Activated T-cell treated with anti-CD3 and anti-CD28 coated beads for 1 hour (primary cell): ENCODE data around the gene ZBTB22.
"Not testable (repeated sequence)": the region's sequence is repeated elsewhere in the genome, so short reads cannot be mapped to it uniquely, and the experiment has no call there.

Experiments used
- DNase-seq: peaks from one replicate; pipeline ENCODE4 v3.0.0-alpha.2; 2020; ENCODE audit warnings: low read depth

ZBTB22 gene

DNA sequence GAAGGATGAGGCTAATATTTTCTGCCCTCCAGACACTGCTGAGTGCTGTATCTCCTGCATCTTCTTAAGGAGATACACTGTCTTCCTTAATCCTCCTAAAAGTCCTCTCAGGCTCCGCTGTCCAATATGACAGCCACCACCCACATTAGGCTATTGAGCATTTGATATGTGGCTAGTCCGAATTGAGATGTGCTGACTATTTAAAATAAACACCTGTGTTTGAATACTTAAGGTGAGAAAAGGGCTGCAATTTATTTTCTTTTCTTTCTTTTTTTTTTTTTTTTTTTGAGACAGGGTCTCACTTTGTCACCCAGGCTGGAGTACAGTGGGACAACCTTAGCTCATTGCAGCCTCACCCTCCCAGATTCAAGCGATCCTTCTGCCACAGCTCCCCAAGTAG is 15.7 kb downstream of the ZBTB22 start:
- DNase-seq, result no peak

DNA sequence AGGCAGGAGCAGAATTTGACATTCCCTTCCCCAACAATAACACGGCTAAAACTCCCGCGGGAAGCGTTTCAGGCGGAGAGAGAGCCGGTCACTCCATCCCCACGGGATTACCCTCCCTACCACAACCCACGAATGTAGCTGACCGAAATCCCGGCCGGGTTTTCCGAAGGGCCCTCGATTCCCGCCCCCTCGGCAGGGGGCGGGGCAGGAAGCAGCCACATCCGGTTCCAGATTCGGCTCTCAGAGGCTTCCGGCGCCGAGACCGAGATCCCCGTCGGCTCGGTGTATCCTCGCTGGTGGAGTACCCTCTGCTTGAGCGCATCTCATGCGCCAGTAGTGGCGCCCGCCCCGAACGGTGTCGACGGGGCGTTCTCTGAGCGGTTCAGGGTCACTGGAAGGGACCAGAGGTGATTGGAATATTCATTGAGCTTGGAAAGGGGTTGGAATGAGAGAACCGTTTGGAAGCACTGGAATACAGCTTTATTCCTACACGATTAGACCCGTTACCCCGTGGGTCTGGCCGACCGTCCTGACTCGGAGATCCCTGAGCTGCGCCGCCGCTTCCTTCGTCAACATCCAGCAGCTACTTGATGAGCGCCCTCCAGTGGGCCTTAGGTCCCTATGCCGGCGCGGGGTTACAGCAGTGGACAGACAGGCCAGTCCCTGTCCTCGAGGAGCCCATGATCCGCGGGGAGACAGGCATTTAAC is 18.2 kb downstream of the ZBTB22 start:
- DNase-seq, result peak; percentile 94

GRCh38 chr6:33298773-33299236 is 18.7 kb downstream of the ZBTB22 start, which contains the start of gene RGL2:
TSS of gene RGL2 (minus strand) at chr6:33298942. CDS start at chr6:33298610, 332 bp downstream.
- peak; percentile 53 for DNase-seq

- DNase-seq, result peak; percentile 28
Measured at GRCh38 chr6:33297956-33298772, 19.4 kb downstream of the ZBTB22 start.

- no peak for DNase-seq
Measured at GRCh38 chr6:33297406-33297955, 20.1 kb downstream of the ZBTB22 start.

DNA sequence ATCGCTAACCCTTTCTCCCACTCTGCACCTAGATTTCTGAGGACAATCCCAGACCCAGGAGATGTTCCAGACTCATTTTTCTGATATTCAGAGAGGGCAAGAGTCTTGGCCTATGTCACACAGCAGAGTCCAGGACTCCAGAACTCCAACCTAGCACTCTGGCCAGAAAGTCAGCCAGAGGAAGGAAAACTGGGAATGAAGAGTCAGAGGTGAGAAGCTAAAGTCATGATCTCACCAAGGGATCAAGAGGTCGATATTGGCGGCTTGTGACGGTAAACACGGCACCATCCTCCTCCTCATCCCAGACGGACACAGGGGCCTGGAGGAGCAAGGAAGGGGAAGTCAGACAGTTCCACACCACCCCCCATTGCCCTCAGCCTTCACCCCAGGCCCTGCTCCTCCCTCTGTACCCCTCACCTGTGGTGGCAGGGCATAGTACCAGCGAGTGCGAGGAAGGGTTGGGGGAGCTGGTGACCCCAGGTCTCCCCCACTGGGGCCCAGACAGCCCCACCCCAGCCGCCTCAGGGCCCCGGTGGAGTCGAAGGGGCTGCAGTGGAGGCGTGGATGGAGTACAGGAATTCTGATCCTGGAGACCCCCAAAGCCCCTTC is 20.6 kb downstream of the ZBTB22 start:
- DNase-seq, result no peak

DNA sequence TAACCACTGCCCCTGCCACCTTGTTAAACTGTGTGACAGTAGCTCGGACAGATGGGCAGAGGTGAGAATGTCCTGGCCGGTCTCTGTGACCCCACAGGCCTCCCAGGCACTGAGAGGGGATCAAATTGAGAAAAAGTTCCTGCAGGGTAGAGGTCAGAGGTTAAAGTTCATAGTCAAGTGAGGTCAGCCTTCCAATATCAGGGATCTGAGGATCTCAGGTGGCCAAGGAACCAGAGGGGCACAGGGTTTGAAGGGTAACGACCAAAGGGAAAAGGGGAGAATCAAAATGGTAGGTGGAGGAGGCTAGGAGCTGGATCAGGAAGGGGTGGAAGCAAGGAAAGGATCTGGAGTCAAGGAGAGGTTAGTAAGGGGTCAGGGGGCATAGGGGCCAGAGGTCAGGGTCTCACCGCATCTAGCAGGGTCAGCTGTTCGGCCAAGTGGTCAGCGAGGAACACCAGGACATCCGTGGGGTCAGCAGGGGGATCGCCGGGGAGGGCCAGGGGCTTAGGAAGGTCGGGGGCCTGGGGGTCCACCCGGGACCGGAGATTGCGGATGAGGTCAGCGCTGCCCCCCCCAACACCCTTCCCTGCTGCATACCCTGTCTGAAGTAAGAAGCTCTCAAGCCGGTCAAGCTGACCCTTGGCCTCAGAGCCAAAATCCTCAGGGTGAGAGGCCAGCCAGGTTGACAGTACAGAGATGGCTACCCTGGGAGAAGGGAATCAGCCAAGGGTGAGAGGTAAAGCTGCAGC is 21.7 kb downstream of the ZBTB22 start:
- no peak for DNase-seq

DNA sequence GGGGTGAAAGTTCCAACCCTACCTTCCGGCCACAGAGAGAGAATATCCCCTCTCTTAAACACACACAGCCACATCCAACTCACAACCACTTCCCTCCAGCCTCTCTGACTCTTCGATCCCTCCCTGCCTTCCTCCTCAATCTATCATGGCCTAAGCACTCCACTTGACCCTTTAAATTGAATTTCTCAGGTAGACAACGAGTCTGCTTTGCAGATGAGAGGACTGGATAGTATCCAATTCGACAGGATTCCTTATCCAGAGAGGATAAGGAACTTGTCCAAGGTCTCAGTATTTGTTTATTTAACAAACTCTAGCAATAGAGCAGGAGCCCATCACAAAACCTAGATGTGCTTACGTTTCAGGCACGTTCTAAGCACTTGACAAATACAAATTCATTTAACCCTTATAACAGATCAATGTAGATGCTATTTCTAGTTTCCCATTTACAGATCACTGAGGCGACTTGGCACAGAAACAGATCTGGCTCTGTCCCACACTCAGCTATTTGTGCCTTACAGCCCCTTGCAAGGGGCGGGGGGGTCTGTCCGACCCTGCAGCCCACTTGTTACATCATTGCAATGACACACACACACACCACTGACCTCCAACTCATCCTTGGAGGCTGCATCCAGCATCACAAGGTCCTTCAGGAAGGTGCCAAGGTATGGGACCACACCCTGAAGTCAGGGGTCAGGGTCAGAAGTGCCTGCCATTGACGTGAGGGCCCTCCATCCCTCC is 23.3 kb downstream of the ZBTB22 start:
- no peak for DNase-seq

DNA sequence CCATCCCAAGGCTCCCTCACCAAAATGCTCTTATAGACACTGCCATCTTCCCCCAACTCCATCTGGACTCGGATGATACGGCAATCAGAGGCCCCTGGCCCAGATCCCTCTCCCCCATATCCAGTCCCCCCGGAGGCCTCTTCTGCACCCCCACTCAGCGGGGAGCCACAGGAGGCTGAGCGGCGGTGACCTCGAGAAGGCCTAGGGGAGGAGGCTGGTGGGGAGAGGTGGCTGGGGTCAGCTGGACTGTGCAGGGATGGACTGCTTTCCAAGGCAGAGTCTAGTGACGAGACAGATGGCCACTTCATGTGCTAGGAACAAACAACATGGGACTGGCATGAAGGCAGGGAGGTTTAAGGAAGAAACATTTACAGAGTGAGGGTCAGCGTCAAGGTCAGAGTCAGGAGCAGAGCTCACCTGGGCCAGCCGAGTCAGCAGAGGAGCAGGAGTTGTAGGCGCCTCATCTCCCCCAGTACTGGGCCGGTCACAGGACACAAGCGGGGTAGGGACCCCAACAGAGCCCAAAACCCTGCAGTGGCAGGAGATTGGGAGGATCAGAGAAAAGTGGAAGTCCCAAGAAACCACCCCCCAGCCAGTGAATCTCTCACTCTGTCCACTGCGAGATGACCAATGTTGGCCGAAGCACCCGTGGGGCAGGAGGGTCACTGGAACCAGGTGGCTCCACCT is 24.4 kb downstream of the ZBTB22 start:
- DNase-seq, result no peak

- no peak for DNase-seq
Measured at GRCh38 chr6:33290459-33290858, 27.1 kb downstream of the ZBTB22 start.

- DNase-seq, result no peak
Measured at GRCh38 chr6:33289784-33290315, 27.7 kb downstream of the ZBTB22 start.

DNA sequence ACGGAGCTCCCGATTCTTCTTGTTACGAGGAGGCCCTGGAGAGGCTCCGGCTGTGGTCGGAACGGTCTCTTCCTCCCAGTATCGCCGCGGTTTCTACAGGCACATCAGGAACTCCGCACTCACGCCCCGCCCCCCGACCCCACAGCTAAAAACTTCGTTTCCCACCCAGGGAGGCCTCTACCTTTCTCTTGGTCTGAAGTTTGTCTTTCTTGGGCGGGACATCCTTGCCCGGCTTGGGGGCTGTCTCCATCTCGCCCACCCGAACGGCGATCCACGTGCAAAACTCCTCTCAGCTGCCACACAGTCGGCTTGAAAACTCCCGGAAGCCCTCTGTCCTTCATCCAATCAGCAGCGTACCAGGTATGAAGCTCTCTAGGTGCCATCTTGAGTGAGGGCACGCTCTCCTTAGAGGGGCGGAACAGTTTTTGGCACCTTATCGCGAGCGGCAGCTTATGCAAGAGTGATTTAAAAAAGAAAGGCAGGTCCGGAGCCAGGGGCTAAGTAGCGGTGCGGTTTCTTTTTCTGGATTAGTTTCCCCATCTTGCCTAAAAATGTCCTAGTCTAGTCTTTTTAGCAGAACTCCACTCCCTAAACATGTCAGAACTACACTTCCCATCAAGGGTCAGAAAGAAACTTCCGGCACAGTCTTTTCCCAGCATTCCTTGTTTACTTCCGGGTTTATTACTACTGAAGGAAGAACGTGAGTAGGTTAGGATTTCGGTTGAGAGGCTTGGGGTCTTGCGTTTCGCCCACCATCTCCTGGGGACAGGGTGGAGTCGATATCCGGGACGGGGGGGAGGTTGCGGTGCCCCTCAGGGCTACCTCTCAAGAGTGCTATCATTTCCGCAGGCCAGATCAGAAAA is 28.4 kb downstream of the ZBTB22 start, which contains the start of the genes PFDN6 and WDR46:
TSS of gene PFDN6 (plus strand) at position 681 of the 863 bp plus-strand sequence. CDS start 256 bp downstream, outside the sequence.
TSS of gene WDR46 (minus strand) at position 319 of the 863 bp plus-strand sequence. CDS start at position 250, 69 bp downstream.
- peak; percentile 64 for DNase-seq

GRCh38 chr6:33288141-33288920 is 29.2 kb downstream of the ZBTB22 start:
- DNase-seq, result no peak

GRCh38 chr6:33286946-33287914 is 30.3 kb downstream of the ZBTB22 start:
- DNase-seq, result no peak

- not testable (repeated sequence) for DNase-seq
Measured at GRCh38 chr6:33285214-33285613, 32.3 kb downstream of the ZBTB22 start.

DNA sequence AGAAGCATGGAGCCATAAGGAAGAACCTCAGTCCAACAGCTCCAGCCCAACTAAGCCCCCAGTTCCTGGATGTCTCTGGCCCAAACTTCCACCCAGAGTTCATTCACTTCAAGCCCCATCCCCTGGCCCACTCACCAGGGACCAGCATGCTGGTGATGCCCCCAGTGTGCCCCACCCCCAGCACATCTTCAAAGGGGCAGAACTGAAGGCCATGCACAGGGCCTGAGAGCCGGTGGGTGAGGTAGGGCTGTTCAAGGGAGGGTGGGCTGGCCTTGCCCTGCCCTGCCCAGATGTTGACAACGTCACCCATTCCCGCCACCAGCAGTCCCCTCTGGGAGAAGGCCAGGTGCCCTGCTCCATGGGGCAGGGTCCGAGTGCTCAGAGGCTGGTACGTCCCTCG is 37.0 kb downstream of the ZBTB22 start:
- DNase-seq, result no peak

- DNase-seq, result no peak
Measured at GRCh38 chr6:33279971-33280511, 37.5 kb downstream of the ZBTB22 start.
